ENCODE results near the gene INTS6.

INTS6 gene

DNA sequence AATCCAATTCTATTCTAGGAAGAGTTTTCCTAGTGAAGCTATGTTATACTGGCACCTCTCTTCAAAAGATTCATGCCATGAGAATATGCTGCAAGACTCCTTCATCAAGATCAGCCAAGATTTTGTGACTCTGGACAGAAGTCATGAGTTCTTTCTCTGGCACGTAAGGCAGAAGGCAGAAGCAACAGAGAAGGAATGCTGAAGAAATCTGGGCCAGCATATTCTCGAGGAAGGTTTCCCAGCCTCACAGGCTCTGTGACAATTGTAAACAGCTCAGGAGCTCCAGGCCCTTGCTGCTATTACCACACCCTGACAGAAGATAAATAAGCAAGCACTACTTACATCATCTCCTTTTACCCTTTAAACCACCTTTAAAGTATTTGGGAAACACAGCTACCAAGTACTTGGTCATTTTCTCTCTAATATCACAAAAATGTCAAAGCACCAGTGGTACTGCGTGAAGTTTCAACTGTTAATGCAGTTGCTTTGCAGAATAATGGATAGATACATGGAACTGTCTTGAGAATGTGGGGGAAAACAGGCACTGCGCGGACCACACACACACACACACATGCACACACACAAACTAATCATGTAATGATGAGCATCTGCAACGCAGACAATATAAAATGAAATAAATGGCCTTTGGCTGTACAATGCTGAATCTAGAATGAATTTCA lies 55.4 kb downstream of the INTS6 start:
- DNase-seq, result peak; percentile 49

DNA sequence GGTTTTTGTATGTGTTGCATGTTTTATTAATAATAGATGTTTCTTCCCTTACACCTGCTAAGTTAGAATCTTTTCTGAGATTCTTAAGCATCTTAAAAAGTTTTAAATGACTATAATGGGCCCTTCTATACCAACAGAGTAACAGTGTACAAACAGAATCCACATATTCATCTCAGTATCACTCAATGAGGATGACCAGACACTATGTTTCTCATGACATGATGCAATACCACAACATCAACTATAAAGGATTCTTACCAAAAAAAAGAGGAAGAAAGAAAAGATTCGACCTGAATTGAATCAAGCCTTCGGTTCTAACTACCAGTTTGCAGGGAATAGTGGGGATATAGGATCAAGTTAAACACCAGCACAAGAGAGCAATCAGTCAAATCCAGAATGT lies 56.5 kb downstream of the INTS6 start:
- DNase-seq, result no peak

- DNase-seq, result no peak
Measured at GRCh38 chr13:51394724-51395123, 58.1 kb downstream of the INTS6 start.

- no peak for DNase-seq
Measured at GRCh38 chr13:51385114-51385513, 67.7 kb downstream of the INTS6 start.

DNA sequence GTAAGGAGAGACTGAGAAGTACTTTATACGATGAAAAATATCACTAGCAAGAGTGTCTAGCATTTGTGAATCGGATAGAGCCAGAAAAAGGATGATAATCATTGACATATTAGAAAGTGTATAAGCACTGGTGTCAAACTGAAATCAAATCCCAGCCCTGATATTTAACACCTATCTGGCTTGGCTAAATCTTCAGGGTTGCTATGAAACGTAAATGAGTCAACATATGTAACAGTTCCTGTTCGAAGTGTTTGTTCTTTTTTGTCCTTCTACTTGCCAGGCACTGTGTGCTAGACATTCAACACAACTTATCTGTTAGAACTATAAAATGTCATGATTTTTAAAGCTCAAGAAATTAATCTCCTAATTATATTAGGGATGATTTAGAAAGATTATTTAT lies 72.6 kb downstream of the INTS6 start:
- DNase-seq, result peak; percentile 50

GRCh38 chr13:51373451-51373850 lies 79.4 kb downstream of the INTS6 start:
- no peak for DNase-seq

- no peak for DNase-seq
Measured at GRCh38 chr13:51371768-51372399, 81.0 kb downstream of the INTS6 start.

DNA sequence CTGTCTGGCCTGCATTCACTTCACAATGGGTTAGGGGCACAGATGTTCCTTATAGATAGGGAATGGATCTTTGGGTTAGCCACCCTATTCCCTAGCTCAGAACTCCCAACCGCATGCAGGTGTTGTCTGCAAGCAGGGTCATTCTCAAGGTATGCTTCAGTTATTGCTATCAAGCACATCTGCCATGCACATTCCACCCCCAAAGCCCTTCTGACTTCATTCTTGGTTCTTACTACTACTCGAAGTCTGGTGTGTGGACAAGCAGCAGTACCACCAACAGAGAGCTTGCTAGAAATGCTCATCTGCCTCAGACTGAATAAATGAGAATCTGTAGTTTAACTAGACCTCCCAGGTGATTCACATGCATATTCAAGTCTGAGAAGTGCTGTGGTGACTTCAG lies 82.0 kb downstream of the INTS6 start:
- no peak for DNase-seq

DNA sequence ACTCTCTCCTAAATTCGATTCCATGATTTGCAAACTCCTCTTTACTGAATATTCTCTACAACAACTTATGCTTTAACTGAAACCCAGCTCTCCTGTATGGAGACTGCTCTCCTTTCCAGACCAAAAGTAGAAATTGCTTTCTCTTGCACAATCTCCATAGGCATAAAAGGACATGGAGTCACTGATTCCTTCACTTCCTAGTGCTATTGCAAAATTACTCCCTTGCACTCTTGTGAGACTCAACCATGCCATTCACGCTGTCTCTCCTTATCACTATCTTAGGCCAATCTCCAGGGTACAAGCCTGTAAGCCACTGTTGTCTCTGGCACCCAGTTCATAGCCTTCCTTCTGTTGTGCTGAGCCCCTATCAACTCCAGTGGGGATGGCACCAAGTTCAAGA lies 82.7 kb downstream of the INTS6 start:
- DNase-seq, result peak; percentile 59

DNA sequence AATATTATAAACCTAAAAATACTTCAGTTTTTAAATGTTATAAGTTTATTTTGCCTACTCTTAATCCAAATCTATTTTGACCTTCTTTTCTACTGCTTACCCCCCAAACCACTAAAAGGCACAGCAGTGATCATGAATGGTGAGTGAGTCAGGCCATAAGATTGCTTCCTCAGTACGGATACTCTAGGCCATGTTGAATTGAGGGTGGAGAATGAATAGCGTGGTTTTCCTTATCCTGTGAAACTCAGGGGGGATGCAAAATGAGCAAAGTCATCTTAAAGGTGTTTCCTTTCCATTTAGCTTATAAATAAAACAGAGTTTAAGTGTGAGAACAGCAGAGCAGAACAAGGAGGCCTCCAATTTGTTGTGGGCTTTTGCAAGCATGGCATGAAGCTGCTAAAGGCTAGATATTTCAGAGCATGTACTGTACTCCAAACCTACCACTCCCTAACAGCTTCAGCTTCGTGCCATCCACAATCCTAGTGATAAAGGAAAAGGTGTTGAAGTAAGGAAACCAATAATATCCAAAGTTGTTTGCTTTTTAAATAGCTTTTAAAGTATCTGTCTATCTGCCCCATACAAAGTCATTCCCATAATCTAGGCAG lies 88.3 kb downstream of the INTS6 start:
- peak; percentile 70 for DNase-seq

- no peak for DNase-seq
Measured at GRCh38 chr13:51363625-51364024, 89.2 kb downstream of the INTS6 start.

DNA sequence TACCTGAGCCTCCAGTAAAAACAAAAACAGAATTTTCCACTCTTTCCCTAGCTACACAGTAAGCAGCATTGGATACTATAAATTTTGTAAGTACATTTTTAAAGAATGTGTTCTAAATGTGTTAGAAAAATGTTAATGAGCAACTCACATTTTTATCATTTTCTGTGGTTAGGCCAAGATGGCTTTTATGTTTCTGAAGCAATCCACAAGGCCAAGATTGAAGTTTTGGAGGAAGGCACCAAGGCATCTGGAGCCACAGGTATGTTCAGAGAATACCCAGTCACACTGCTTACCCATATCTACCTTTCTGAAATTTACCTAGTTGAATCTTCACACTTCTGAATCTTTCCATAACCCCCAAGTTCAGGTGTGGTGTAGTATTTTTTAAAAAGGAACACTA lies 91.7 kb downstream of the INTS6 start:
- no peak for DNase-seq

GRCh38 chr13:51360489-51360888 lies 92.3 kb downstream of the INTS6 start:
- no peak for DNase-seq

GRCh38 chr13:51359352-51359751 lies 93.5 kb downstream of the INTS6 start:
- DNase-seq, result no peak

GRCh38 chr13:51357928-51358595 lies 94.8 kb downstream of the INTS6 start:
- DNase-seq, result no peak

- no peak for DNase-seq
Measured at GRCh38 chr13:51355217-51355616, 97.6 kb downstream of the INTS6 start.

DNA sequence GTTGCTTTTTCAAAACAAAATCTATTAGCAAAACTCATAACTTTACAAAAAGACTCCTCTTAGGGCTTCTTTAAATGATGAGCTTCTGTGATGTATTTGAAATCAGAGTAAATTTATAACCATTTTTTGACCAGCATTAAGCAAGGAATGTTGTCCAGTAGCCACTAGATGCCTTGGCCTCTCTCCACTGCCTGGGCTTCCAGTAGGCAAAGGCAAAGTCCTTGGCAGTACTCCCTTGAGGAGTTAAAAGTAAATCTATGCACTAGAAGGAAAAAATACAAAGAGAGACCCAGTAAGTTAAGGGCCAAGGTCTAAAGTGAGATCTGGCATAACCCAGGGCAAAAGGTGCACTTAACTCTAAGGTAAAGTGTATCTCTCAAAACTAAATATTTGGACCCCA lies 103.8 kb downstream of the INTS6 start:
- DNase-seq, result no peak

DNA sequence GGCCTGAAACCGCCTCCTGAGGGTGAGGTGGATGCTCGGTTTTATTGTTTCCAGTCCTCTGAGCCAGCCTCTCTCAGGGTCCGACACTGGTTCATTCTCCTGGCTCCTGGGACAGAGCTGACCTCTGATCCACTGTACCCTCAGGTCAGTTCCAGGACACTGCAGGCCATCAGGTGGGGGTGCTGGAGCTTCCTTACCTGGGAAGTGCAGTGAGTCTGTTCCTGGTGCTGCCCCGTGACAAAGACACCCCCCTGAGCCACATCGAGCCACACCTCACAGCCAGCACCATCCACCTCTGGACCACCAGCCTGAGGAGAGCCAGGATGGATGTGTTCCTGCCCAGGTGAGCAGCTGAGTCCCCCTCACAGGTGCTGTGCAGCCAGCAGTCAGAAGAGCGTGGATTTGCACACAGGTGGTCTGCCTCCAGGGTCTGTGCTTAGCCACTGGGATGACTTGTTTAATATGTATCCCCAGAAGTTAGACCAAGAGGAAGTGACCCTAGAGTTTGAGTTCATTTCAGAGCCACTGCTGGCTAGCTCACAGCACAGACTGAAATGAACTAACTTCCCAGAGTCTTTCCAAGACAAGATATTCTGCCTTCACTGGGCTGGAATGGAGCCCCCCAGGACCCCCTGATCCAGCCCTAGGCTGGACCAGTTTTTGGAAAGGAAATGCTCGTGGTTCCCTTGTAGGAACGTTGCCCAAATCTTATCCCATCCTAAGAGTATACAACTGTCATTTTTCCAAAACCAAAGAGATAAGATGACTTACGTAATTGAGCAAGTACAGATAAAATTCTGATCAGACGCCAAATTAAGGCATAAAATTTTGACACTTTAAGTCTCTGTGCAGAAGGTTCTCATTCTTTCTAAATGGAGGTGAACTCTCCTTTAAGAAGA lies 104.5 kb downstream of the INTS6 start:
- DNase-seq, result no peak

- no peak for DNase-seq
Measured at GRCh38 chr13:51347099-51347498, 105.7 kb downstream of the INTS6 start.

DNA sequence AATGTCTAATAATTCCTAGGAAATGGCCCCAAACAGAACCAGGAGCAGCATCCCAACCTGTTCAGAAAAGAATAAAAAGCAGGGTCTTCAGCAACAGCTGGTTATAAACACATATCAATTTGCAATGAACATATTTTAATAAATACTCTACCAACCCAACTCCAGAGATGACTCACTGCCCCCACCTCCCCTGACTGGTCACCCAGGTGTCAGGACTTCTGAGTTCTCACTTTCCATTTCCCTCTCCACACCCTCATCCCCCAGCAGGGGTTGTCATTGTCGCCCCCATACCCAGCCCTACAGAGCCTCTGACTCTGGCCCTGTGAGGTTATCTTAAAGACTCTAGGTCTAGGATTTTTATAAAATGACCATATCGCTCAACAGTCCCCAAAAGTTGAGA lies 106.4 kb downstream of the INTS6 start:
- no peak for DNase-seq

GRCh38 chr13:51343475-51343874 lies 109.4 kb downstream of the INTS6 start:
- DNase-seq, result peak; percentile 5

GRCh38 chr13:51342706-51343105 lies 110.1 kb downstream of the INTS6 start:
- DNase-seq, result peak; percentile 65

- no peak for DNase-seq
Measured at GRCh38 chr13:51341791-51342190, 111.0 kb downstream of the INTS6 start.
